ENCODE results near the gene HMOX1.

HMOX1 gene

DNA sequence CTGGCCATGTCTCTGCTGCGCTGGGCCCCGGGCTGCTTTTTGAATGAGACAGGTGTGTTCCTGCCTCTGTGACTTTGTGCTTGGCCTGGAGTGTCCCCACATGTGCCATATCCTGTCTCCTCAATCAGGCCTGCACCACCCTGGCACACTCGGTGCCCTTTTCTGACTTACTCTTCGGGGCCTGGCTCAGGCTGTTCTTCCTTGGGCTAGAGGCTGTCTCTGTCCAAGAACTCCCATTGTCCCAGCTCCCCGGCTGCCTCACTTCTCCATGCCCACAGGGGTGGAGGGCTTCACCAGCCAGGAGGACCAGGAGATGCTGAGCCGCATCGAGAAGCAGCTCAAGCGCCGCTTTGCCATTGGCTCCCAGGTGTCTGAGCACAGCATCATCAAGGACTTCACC lies 42.0 kb downstream of the HMOX1 start:
- Histone ChIP-seq H3K27ac (no peak overlapping the region), H3K4me3 (no peak overlapping the region)
- DNase-seq (ENCODE audit: low spot score): no peak
- TF ChIP-seq, protein P1, sequence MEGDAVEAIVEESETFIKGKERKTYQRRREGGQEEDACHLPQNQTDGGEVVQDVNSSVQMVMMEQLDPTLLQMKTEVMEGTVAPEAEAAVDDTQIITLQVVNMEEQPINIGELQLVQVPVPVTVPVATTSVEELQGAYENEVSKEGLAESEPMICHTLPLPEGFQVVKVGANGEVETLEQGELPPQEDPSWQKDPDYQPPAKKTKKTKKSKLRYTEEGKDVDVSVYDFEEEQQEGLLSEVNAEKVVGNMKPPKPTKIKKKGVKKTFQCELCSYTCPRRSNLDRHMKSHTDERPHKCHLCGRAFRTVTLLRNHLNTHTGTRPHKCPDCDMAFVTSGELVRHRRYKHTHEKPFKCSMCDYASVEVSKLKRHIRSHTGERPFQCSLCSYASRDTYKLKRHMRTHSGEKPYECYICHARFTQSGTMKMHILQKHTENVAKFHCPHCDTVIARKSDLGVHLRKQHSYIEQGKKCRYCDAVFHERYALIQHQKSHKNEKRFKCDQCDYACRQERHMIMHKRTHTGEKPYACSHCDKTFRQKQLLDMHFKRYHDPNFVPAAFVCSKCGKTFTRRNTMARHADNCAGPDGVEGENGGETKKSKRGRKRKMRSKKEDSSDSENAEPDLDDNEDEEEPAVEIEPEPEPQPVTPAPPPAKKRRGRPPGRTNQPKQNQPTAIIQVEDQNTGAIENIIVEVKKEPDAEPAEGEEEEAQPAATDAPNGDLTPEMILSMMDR (IDR thresholded peaks at IDR 0.05): no peak

DNA sequence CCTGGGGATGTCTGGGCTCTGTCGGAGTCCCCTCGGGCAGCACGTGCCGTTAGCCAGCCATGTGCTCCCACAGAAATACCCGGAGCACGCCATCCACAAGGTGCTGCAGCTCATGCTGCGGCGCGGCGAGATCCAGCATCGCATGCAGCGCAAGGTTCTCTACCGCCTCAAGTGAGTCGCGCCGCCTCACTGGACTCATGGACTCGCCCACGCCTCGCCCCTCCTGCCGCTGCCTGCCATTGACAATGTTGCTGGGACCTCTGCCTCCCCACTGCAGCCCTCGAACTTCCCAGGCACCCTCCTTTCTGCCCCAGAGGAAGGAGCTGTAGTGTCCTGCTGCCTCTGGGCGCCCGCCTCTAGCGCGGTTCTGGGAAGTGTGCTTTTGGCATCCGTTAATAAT lies 43.2 kb downstream of the HMOX1 start:
- TF ChIP-seq, protein P1 (IDR thresholded peaks at IDR 0.05): no peak
- no peak for DNase-seq (ENCODE audit: low spot score)
- Histone ChIP-seq H3K27ac (no peak overlapping the region), H3K4me3 (no peak overlapping the region)

DNA sequence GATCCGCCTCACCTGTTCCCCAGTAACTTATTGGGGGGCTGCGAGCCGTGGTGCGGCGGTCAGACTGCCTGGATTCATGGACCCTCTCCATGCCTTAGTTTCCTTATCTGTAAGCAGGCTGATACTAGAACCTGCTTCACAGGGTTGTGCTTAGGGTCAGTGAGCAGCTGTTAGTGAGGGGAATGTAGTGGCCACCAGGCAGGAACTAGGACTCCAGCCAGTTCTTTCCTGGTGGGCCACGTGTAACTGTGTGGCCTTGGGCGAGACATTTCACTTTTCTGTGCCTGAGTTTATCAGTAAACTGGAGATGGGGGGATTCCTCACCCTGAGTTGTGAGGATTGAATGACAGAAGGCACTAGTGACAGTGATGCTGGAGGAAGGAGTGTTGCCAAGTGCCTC lies 43.9 kb downstream of the HMOX1 start:
- DNase-seq (ENCODE audit: low spot score): no peak
- Histone ChIP-seq H3K27ac (no peak overlapping the region), H3K4me3 (no peak overlapping the region)
- TF ChIP-seq, protein P1 (IDR thresholded peaks at IDR 0.05): no peak

DNA sequence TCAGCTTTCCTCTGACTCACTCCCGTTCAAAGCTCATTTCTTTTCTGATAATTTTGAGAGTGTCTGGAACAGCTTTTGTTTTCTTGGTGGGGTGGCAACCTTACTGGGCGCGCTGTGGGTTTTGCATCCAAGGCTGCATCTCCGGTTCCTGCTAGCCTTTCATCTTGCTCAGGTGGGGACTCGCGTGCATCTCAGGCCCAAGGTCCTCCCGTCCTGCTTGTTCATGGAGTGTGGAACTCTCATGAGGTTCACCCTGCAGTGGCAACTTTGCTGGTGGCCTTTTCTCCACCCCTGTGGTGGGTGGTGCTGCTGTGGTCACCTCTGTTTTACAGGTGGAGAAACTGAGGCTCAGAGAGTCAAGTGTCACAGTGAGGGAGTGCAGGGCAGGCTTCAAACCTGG lies 44.6 kb downstream of the HMOX1 start:
- H3K27ac ChIP-seq: no peak overlapping the region
- TF ChIP-seq, protein P1 (IDR thresholded peaks at IDR 0.05): no peak
- DNase-seq (ENCODE audit: low spot score): no peak
- no peak overlapping the region for H3K4me3 ChIP-seq

DNA sequence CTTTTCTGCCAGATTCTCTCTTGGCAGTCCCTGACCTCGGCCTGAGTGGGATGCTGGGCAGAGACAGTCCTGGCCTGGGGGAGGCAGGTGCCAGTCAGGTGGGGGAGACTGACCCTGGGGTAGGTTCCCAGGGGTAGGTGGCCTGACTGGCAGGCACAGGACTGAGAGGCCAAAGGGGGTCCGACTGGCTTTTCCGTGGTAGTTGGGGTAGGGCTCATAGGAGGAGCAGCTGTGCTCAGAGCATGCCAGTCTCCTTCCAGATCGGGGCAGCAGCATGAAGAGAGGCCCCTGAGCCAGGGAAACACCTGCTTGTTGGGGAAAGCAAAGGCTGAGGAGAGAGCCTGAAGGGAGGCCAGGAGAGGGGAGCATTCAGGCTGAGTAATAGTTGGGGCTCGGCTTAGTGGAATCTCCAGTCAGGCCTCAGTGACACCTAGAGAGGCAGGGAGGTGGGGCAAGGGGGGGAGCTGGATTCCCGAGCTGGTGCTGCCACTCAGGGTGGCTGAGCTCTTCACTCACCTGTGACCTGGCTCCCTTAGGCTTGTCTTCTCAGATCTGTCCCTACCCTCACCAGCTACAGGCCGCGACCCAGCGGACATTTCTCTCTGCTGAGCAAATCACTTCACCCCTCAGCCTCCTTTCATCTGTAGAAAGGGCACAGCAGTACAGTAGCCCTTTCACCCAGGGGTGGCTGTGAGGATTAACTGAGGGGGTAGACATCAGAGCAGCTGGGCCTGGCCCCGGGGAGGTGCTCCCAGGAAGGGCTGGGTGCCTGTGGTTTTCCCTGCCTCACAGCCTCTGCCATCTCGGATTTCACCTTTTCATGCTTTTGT lies 45.3 kb downstream of the HMOX1 start:
- TF ChIP-seq, protein P1 (IDR thresholded peaks at IDR 0.05): no peak
- DNase-seq (ENCODE audit: low spot score): no peak
- Histone ChIP-seq H3K4me3 (no peak overlapping the region), H3K27ac (no peak overlapping the region)

DNA sequence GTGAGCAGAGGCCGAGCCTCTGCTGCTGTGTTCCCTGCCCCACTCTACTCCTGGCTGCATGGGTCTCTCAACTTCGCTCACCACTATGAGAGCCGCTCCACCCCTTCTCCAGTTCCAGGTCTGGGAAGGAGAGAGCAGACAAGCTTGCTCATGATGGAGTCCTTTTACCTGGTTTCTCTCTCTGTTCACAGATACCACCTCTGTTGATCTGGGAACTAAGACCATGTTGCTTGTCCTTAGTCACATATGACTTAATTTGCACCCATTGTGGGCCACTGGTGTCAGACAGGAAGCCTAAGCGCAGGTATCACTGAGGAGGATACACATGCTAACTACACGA lies 45.9 kb downstream of the HMOX1 start:
- H3K4me3 ChIP-seq: no peak overlapping the region
- TF ChIP-seq, protein P1 (IDR thresholded peaks at IDR 0.05): no peak
- no peak for DNase-seq (ENCODE audit: low spot score)
- no peak overlapping the region for H3K27ac ChIP-seq

DNA sequence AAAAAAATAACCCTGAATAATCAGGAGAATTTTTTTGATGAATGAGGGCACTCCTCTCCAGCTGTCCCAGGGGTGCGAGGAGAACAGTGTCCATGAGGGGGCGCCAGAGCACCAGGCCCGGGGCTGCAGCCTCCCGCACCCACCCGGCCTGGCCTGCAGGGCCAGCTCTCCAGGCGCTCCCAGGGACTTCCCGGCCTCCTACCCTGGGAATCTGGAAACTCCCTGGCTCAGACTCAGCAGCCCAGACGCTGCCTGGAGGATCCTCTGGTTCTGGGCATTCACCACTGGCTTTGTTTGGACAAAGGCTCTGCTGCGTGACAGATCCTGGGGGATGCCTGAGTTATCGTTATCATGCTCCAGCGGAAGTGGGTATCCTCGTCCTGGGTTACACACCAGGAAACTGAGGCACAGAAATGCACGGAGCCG lies 50.0 kb downstream of the HMOX1 start:
- peak overlapping the region in 1 of 2 donors; percentile 33 for H3K27ac ChIP-seq
- TF ChIP-seq, protein P1 (IDR thresholded peaks at IDR 0.05): peak; percentile 97
- DNase-seq (ENCODE audit: low spot score): peak; percentile 84
- H3K4me3 ChIP-seq: no peak overlapping the region

Measured in coronary artery (tissue), 2 donors.